IMR-90 (cell line): ENCODE measurements around the gene TUBB2B. TPM values are rescaled to one million over a fixed set of nuclear protein-coding genes. Genes with fewer than 3 reads are reported as not detected.

ENCODE experiments used
- ATAC-seq: fragments of 200-7000 bp; cut with Tn5 transposase; 2 replicates; pipeline ENCODE4 v1.9.1; 2020; ENCODE audit warnings: low read depth, mild to moderate bottlenecking, moderate library complexity
- BruUV-seq: library from RNA; stranded (reverse); fragments of 400-500 nt; replicated peaks from 2 replicates; lab custom pipeline; 2021; lab: Mats Ljungman, UMichigan
- CTCF ChIA-PET: fragments of 300-600 bp; formaldehyde crosslinking; extraction: SDS; loops from one replicate; lab custom pipeline; 2021; ENCODE audit warnings: antibody characterized with exemption; lab: Yijun Ruan, JAX
- POLR2A ChIA-PET: fragments of 300-600 bp; sonication (Branson Sonifier 250); formaldehyde crosslinking; loops from one replicate; lab custom pipeline; 2022; ENCODE audit warnings: antibody characterized with exemption; ENCODE audit not compliant: unreplicated experiment; lab: Charles Lee
- DNase-seq: peaks from one replicate; pipeline ENCODE4 v3.0.0; 2013
- H2AFZ ChIP-seq: replicated peaks from 2 replicates; pipeline ENCODE3; 2013; ENCODE audit warnings: low read length, mild to moderate bottlenecking; ENCODE audit not compliant: poor library complexity
- H2AK5ac ChIP-seq: 2 replicates; pipeline ENCODE4 v1.6.1; 2013; ENCODE audit warnings: low read depth, low read length, inconsistent platforms
- H2AK9ac ChIP-seq: replicated peaks from 2 replicates; pipeline ENCODE3; 2013; ENCODE audit warnings: mild to moderate bottlenecking, low read depth, low read length, moderate library complexity; ENCODE audit not compliant: poor library complexity
- H2BK120ac ChIP-seq: 2 replicates; pipeline ENCODE4 v1.6.1; 2013; ENCODE audit warnings: low read depth, low read length, inconsistent platforms
- H2BK15ac ChIP-seq: 3 replicates; pipeline ENCODE4 v1.6.1; 2013; ENCODE audit warnings: low read depth, low read length, inconsistent platforms
- H2BK20ac ChIP-seq: 2 replicates; pipeline ENCODE4 v1.6.1; 2013; ENCODE audit warnings: low read depth, mild to moderate bottlenecking, inconsistent platforms, low read length, moderate library complexity
- H2BK5ac ChIP-seq: 2 replicates; pipeline ENCODE4 v1.6.1; 2013; ENCODE audit warnings: mild to moderate bottlenecking, low read depth, low read length, inconsistent platforms; ENCODE audit not compliant: poor library complexity, severe bottlenecking
- H3K14ac ChIP-seq: replicated peaks from 2 replicates; pipeline ENCODE4 v1.6.1; 2013; ENCODE audit warnings: low read depth, low read length, inconsistent platforms
- H3K18ac ChIP-seq: 2 replicates; pipeline ENCODE4 v1.6.1; 2013; ENCODE audit warnings: low read depth, low read length, control low read depth
- H3K23ac ChIP-seq: 2 replicates; pipeline ENCODE4 v1.6.1; 2013; ENCODE audit warnings: low read depth, low read length, inconsistent platforms
- H3K27ac ChIP-seq: 2 replicates; pipeline ENCODE4 v1.5.1; 2013; ENCODE audit warnings: mild to moderate bottlenecking, control low read depth, low read length; ENCODE audit not compliant: insufficient read depth
- H3K27me3 ChIP-seq: 2 replicates; pipeline ENCODE4 v1.6.1; 2013; ENCODE audit warnings: low read length; ENCODE audit not compliant: control insufficient read depth, insufficient read depth
- H3K36me3 ChIP-seq: 2 replicates; pipeline ENCODE4 v1.6.1; 2013; ENCODE audit warnings: low read length, mixed read lengths; ENCODE audit not compliant: control insufficient read depth, insufficient read depth
- H3K4ac ChIP-seq: 2 replicates; pipeline ENCODE4 v1.6.1; 2013; ENCODE audit warnings: low read depth, low read length, inconsistent platforms
- H3K4me1 ChIP-seq: 2 replicates; pipeline ENCODE4 v1.6.1; 2013; ENCODE audit warnings: low read length, mixed read lengths; ENCODE audit not compliant: control insufficient read depth, insufficient read depth
- H3K4me2 ChIP-seq: 2 replicates; pipeline ENCODE4 v1.6.1; 2013; ENCODE audit warnings: low read depth, mild to moderate bottlenecking, control low read depth, low read length, moderate library complexity
- H3K4me3 ChIP-seq: 2 replicates; pipeline ENCODE4 v1.5.1; 2013; ENCODE audit warnings: low read depth, mild to moderate bottlenecking, control low read depth, low read length, moderate library complexity; ENCODE audit not compliant: insufficient read depth
- H3K56ac ChIP-seq: 2 replicates; pipeline ENCODE4 v1.6.1; 2013; ENCODE audit warnings: low read length, inconsistent platforms; ENCODE audit not compliant: insufficient read depth; ENCODE audit errors: extremely low read depth
- H3K79me1 ChIP-seq, 2 experiments: 2 replicates each; pipeline ENCODE4 v1.6.1; 2013; ENCODE audit warnings: low read length in 2 of 2, inconsistent platforms in 1 of 2, low read depth in 1 of 2
- H3K9ac ChIP-seq: 2 replicates; pipeline ENCODE4 v1.6.1; 2013; ENCODE audit warnings: low read depth, low read length, control low read depth
- H3K9me1 ChIP-seq: 2 replicates; pipeline ENCODE4 v1.6.1; 2013; ENCODE audit warnings: low read length, inconsistent platforms; ENCODE audit not compliant: insufficient read depth
- H3K9me3 ChIP-seq: 2 replicates; pipeline ENCODE4 v1.6.1; 2013; ENCODE audit warnings: low read length; ENCODE audit not compliant: control insufficient read depth, insufficient read depth
- H4K20me1 ChIP-seq: 2 replicates; pipeline ENCODE4 v1.6.1; 2013; ENCODE audit warnings: low read length, inconsistent platforms; ENCODE audit not compliant: insufficient read depth
- H4K5ac ChIP-seq: 2 replicates; pipeline ENCODE4 v1.6.1; 2013; ENCODE audit warnings: mild to moderate bottlenecking, low read depth, low read length, control low read depth
- H4K8ac ChIP-seq, 2 experiments: 2 replicates each; pipeline ENCODE4 v1.6.1; 2013; ENCODE audit warnings: low read depth in 2 of 2, low read length in 2 of 2, control low read depth in 1 of 2, inconsistent platforms in 1 of 2
- H4K91ac ChIP-seq: 2 replicates; pipeline ENCODE4 v1.6.1; 2013; ENCODE audit warnings: low read depth, low read length, inconsistent platforms; ENCODE audit not compliant: insufficient read depth
- BHLHE40 ChIP-seq: fragments of 150-350 bp; IDR thresholded peaks from 2 replicates; pipeline ENCODE4 v1.6.1; 2016; ENCODE audit warnings: mild to moderate bottlenecking, low read depth, low read length
- CEBPB ChIP-seq: IDR thresholded peaks from 2 replicates; pipeline ENCODE4 v1.6.1; 2012; ENCODE audit warnings: low read depth, low read length, improper control_type of control experiment
- CHD1 ChIP-seq: IDR thresholded peaks from 2 replicates; pipeline ENCODE4 v1.6.1; 2012; ENCODE audit warnings: low read depth, low read length, improper control_type of control experiment
- FOS ChIP-seq: fragments of 150-350 bp; IDR thresholded peaks from 2 replicates; pipeline ENCODE4 v1.6.1; 2016; ENCODE audit warnings: low read depth, low read length
- MAFK ChIP-seq: IDR thresholded peaks from 2 replicates; pipeline ENCODE4 v1.6.1; 2012; ENCODE audit warnings: low read depth, low read length, improper control_type of control experiment
- MAZ ChIP-seq: IDR thresholded peaks from 2 replicates; pipeline ENCODE4 v1.6.1; 2012; ENCODE audit warnings: low read depth, mild to moderate bottlenecking, low read length, improper control_type of control experiment, moderate library complexity, borderline replicate concordance
- MXI1 ChIP-seq: IDR thresholded peaks from 2 replicates; pipeline ENCODE4 v1.6.1; 2012; ENCODE audit warnings: low read depth, mild to moderate bottlenecking, low read length, moderate library complexity, borderline replicate concordance
- NFE2L2 ChIP-seq: fragments of 150-350 bp; IDR thresholded peaks from 2 replicates; pipeline ENCODE4 v1.6.1; 2016; ENCODE audit warnings: low read depth, mild to moderate bottlenecking, low read length
- POLR2A ChIP-seq: IDR thresholded peaks from 2 replicates; pipeline ENCODE4 v1.6.1; 2012; ENCODE audit warnings: mild to moderate bottlenecking, low read depth, low read length
- RCOR1 ChIP-seq: IDR thresholded peaks from 2 replicates; pipeline ENCODE4 v1.6.1; 2012; ENCODE audit warnings: mild to moderate bottlenecking, low read length, improper control_type of control experiment; ENCODE audit not compliant: insufficient replicate concordance
- RFX5 ChIP-seq: IDR thresholded peaks from 2 replicates; pipeline ENCODE4 v1.8.0; 2012; ENCODE audit warnings: low read depth, mild to moderate bottlenecking, low read length, moderate library complexity
- SMC3 ChIP-seq: fragments of 150-350 bp; IDR thresholded peaks from 2 replicates; pipeline ENCODE4 v1.6.1; 2016; ENCODE audit warnings: low read depth, mild to moderate bottlenecking, antibody characterized with exemption, low read length, moderate library complexity
- WGBS, 2 experiments: methylation state at CpG; one replicate each; pipeline versions ENCODE4 v1.1.5 to v1.1.7; 2013; ENCODE audit warnings: missing lambda C conversion rate in 2 of 2; ENCODE audit not compliant: insufficient read length in 1 of 2; ENCODE audit errors: extremely low coverage in 2 of 2; 5-methylcytosine and 5-hydroxymethylcytosine counted together
- dilution Hi-C: fragments of 300-500 bp; cut with HindIII; formaldehyde crosslinking; loops from one replicate; pipeline ENCODE4 v1.14.3; 2018; ENCODE audit warnings: low sequenced_read_pairs; ENCODE audit not compliant: unreplicated experiment
- in situ Hi-C: fragments of 300-500 bp; cut with MboI; formaldehyde crosslinking; loops from 3 replicates; pipeline ENCODE4 v1.14.3; 2019; ENCODE audit warnings: low sequenced_read_pairs, inconsistent platforms, mixed read lengths
- intact Hi-C: fragments of 100-400 bp; cut with micrococcal nuclease; formaldehyde crosslinking; loops from 2 replicates; pipeline ENCODE4 v1.10.0; 2022
- polyA plus RNA-seq, 3 experiments: library from polyadenylated mRNA; depleted of rRNA; stranded (reverse); fragments of >200 nt; gene quantifications; 2 replicates each; pipeline ENCODE4 v1.2.3, GENCODE V29; 2012; ENCODE audit warnings: low replicate concordance in 1 of 3
- total RNA-seq: library from RNA; depleted of rRNA; stranded (reverse); fragments of >200 nt; gene quantifications from 2 replicates; pipeline ENCODE4 v1.2.3, GENCODE V29; 2012
- TF ChIP-seq, protein P1 (sequence below): fragments of 150-350 bp; IDR thresholded peaks from 2 replicates; pipeline ENCODE4 v1.6.1; 2016; ENCODE audit warnings: low read depth, mild to moderate bottlenecking, low read length, moderate library complexity, borderline replicate concordance
- TF ChIP-seq, protein P2 (sequence below): conservative IDR thresholded peaks from 2 replicates; pipeline ENCODE4 v1.5.1; 2012; ENCODE audit warnings: mild to moderate bottlenecking, low read depth, low read length, improper control_type of control experiment
- TF ChIP-seq, protein P3 (sequence below): fragments of 150-350 bp; IDR thresholded peaks from 2 replicates; pipeline ENCODE4 v1.6.1; 2017; ENCODE audit warnings: mild to moderate bottlenecking, antibody characterized with exemption, low read length, low read depth

The TUBB2B gene
- total and polyA plus RNA-seq, 2 of the 4 experiments (the other 2 are of a cell fraction), result 13.6 to 21.1 TPM

DNA sequence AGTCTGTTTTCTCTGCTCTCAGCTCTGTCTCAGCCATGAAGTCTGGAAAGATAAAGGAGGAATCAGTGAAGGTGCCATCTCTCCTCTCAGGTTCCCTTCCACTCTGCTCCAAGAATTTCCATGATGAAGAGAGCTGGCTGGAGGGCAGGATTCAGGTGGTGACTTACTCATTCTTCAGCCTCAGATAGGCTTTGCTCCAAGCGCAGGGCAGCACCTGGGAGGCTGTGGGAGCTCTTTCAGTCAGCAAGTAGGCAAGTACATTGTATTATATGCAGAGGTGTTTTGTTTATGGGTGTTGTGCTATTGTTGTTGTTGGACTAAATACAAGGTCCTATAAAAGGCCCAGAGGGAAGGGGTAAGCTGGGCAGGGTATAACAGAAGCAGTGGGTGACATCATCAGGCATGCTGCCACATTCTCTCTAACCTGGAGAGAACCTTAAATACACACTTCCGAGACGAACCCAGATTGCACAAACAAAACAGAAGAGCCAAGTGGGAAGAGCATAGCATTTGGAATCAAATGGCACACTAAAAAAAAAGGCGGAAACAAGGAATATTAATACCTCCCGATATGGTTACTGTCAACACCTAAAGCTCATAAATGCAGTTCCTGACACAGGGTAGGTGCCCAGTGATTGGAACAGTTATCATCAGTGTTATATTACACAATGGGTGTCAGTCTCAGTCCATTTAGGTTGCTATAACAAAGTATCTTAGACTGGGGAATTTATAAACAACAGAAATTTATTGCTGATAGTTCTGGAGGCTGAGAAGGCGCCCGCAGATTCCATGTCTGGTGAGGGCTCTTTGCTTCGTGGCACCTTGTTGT, 16.8 kb upstream of the TUBB2B start:
- Histone ChIP-seq H3K4me1 (peaks cover 13% of the 10 kb centered on the region), H3K27me3 (0 out of 2 replicates have a peak, but pooled peaks cover 2% of the 10 kb centered on the region), H2BK5ac (no peak overlapping the region), H3K27ac (no peak overlapping the region), H2AK9ac (no peak overlapping the region), H4K8ac (no peak overlapping the region), H2AFZ (no peak overlapping the region), H2BK120ac (no peak overlapping the region), H3K79me1 (no peaks in the 10 kb centered on the region), H3K9me3 (peaks cover 3% of the 10 kb centered on the region; the same call in 1 of the 2 replicates), H3K14ac (no peak overlapping the region), H3K4me3 (no peak overlapping the region), H4K20me1 (no peaks in the 10 kb centered on the region), H2BK15ac (no peak overlapping the region), H3K4ac (no peak overlapping the region), H3K18ac (no peak overlapping the region), H4K91ac (no peak overlapping the region), H3K9me1 (peaks cover 7% of the 10 kb centered on the region), H4K5ac (no peak overlapping the region), H3K23ac (no peak overlapping the region), H3K56ac (no peak overlapping the region), H3K36me3 (no peaks in the 10 kb centered on the region), H2BK20ac (no peak overlapping the region), H2AK5ac (no peak overlapping the region), H3K9ac (no peak overlapping the region), H3K4me2 (no peak overlapping the region)
- in situ Hi-C loops, result no loop called here
- DNase-seq (no peak), ATAC-seq (no peak)
- POLR2A ChIA-PET, result no interaction called here
- intact Hi-C loops, result no loop called here
- CTCF ChIA-PET, result no interaction called here
- 80% methylated on average over 1 of the region's 8 CpGs; no CpG with 5 or more reads in 1 of the 2 experiments for WGBS, 2 experiments
- no TSS peak for BruUV-seq
- dilution Hi-C loops, result no loop called here
- TF ChIP-seq MAZ (no peak), NFE2L2 (no peak), FOS (no peak), CEBPB (no peak), MXI1 (no peak), POLR2A (no peak), RCOR1 (no peak), RFX5 (no peak), MAFK (no peak), BHLHE40 (no peak), SMC3 (no peak), CHD1 (no peak)
- TF ChIP-seq, protein P1, sequence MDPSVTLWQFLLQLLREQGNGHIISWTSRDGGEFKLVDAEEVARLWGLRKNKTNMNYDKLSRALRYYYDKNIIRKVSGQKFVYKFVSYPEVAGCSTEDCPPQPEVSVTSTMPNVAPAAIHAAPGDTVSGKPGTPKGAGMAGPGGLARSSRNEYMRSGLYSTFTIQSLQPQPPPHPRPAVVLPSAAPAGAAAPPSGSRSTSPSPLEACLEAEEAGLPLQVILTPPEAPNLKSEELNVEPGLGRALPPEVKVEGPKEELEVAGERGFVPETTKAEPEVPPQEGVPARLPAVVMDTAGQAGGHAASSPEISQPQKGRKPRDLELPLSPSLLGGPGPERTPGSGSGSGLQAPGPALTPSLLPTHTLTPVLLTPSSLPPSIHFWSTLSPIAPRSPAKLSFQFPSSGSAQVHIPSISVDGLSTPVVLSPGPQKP, result no peak
- TF ChIP-seq, protein P2, sequence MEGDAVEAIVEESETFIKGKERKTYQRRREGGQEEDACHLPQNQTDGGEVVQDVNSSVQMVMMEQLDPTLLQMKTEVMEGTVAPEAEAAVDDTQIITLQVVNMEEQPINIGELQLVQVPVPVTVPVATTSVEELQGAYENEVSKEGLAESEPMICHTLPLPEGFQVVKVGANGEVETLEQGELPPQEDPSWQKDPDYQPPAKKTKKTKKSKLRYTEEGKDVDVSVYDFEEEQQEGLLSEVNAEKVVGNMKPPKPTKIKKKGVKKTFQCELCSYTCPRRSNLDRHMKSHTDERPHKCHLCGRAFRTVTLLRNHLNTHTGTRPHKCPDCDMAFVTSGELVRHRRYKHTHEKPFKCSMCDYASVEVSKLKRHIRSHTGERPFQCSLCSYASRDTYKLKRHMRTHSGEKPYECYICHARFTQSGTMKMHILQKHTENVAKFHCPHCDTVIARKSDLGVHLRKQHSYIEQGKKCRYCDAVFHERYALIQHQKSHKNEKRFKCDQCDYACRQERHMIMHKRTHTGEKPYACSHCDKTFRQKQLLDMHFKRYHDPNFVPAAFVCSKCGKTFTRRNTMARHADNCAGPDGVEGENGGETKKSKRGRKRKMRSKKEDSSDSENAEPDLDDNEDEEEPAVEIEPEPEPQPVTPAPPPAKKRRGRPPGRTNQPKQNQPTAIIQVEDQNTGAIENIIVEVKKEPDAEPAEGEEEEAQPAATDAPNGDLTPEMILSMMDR, result no peak
- TF ChIP-seq, protein P3, sequence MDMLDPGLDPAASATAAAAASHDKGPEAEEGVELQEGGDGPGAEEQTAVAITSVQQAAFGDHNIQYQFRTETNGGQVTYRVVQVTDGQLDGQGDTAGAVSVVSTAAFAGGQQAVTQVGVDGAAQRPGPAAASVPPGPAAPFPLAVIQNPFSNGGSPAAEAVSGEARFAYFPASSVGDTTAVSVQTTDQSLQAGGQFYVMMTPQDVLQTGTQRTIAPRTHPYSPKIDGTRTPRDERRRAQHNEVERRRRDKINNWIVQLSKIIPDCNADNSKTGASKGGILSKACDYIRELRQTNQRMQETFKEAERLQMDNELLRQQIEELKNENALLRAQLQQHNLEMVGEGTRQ, result no peak
